H9 (cell line): ENCODE data around the gene HNF1B. TPM values are rescaled to one million over a fixed set of nuclear protein-coding genes. Genes with fewer than 3 reads are reported as not detected.
A peak's percentile ranks its signal among the peaks of the same experiment; 100 is the strongest.

Experiments
- DNase-seq: peaks from one replicate; pipeline ENCODE4 v3.0.0-alpha.2; 2017
- H2AFZ ChIP-seq: one replicate; pipeline ENCODE4 v1.6.1; 2013; ENCODE audit warnings: mild to moderate bottlenecking, low read length, control low read depth, moderate library complexity
- H2AK5ac ChIP-seq: 2 replicates; pipeline ENCODE4 v1.6.1; 2013; ENCODE audit warnings: low read length, control low read depth, mixed read lengths; ENCODE audit not compliant: insufficient read length
- H2BK120ac ChIP-seq: one replicate; pipeline ENCODE4 v1.6.1; 2013; ENCODE audit warnings: low read depth, mild to moderate bottlenecking, low read length, control low read depth, inconsistent platforms; ENCODE audit not compliant: poor library complexity, severe bottlenecking
- H2BK12ac ChIP-seq: 2 replicates; pipeline ENCODE4 v1.6.1; 2013; ENCODE audit warnings: low read length, control low read depth, mixed read lengths, low read depth; ENCODE audit not compliant: insufficient read length
- H2BK15ac ChIP-seq: 2 replicates; pipeline ENCODE4 v1.6.1; 2013; ENCODE audit warnings: low read depth, low read length, control low read depth
- H2BK20ac ChIP-seq: one replicate; pipeline ENCODE4 v1.6.1; 2013; ENCODE audit warnings: low read depth, mild to moderate bottlenecking, low read length, control low read depth, inconsistent platforms; ENCODE audit not compliant: poor library complexity, severe bottlenecking
- H2BK5ac ChIP-seq: 2 replicates; pipeline ENCODE4 v1.6.1; 2013; ENCODE audit warnings: low read length, control low read depth, mixed read lengths; ENCODE audit not compliant: insufficient read length
- H3K14ac ChIP-seq: 2 replicates; pipeline ENCODE4 v1.6.1; 2013; ENCODE audit warnings: low read length, control low read depth; ENCODE audit not compliant: insufficient read depth
- H3K18ac ChIP-seq: 2 replicates; pipeline ENCODE4 v1.6.1; 2013; ENCODE audit warnings: low read depth, mild to moderate bottlenecking, mixed read lengths, low read length, control low read depth; ENCODE audit not compliant: insufficient read length
- H3K23ac ChIP-seq: 2 replicates; pipeline ENCODE4 v1.6.1; 2013; ENCODE audit warnings: low read length, control low read depth, mixed read lengths, low read depth; ENCODE audit not compliant: insufficient read length
- H3K23me2 ChIP-seq: 2 replicates; pipeline ENCODE4 v1.6.1; 2013; ENCODE audit warnings: low read depth, mild to moderate bottlenecking, mixed read lengths, low read length, control low read depth; ENCODE audit not compliant: insufficient read length, poor library complexity, severe bottlenecking
- H3K27ac ChIP-seq: 2 replicates; pipeline ENCODE4 v1.5.1; 2013; ENCODE audit warnings: low read length, control low read depth, mixed read lengths, low read depth; ENCODE audit not compliant: insufficient read length
- H3K27me3 ChIP-seq: 2 replicates; pipeline ENCODE4 v1.6.1; 2013; ENCODE audit warnings: low read length, control low read depth, inconsistent platforms; ENCODE audit not compliant: insufficient read depth
- H3K4ac ChIP-seq: 2 replicates; pipeline ENCODE4 v1.6.1; 2013; ENCODE audit warnings: low read depth, mild to moderate bottlenecking, control low read depth, inconsistent platforms, low read length, moderate library complexity
- H3K4me1 ChIP-seq: 2 replicates; pipeline ENCODE4 v1.6.1; 2013; ENCODE audit warnings: low read length, control low read depth, inconsistent platforms; ENCODE audit not compliant: insufficient read depth
- H3K4me2 ChIP-seq: 2 replicates; pipeline ENCODE4 v1.6.1; 2013; ENCODE audit warnings: low read length, control low read depth, mixed read lengths; ENCODE audit not compliant: insufficient read length, insufficient read depth
- H3K56ac ChIP-seq: 2 replicates; pipeline ENCODE4 v1.6.1; 2013; ENCODE audit warnings: low read depth, mild to moderate bottlenecking, mixed read lengths, low read length, control low read depth; ENCODE audit not compliant: insufficient read length
- H3K79me1 ChIP-seq: 2 replicates; pipeline ENCODE4 v1.6.1; 2013; ENCODE audit warnings: low read depth, mild to moderate bottlenecking, moderate library complexity, low read length, control low read depth, inconsistent platforms; ENCODE audit not compliant: insufficient read depth, poor library complexity, severe bottlenecking
- H3K79me2 ChIP-seq: 2 replicates; pipeline ENCODE4 v1.6.1; 2013; ENCODE audit warnings: low read length, control low read depth, inconsistent platforms; ENCODE audit not compliant: insufficient read depth
- H3K9ac ChIP-seq: 2 replicates; pipeline ENCODE4 v1.6.1; 2013; ENCODE audit warnings: low read length, control low read depth, mixed read lengths; ENCODE audit not compliant: insufficient read length; ENCODE audit errors: extremely low read depth
- H3K9me3 ChIP-seq: one replicate; pipeline ENCODE4 v1.6.1; 2013; ENCODE audit warnings: low read depth, low read length, inconsistent platforms; ENCODE audit not compliant: control insufficient read depth
- H3T11ph ChIP-seq: one replicate; pipeline ENCODE4 v1.6.1; 2013; ENCODE audit warnings: mild to moderate bottlenecking, low read length, control low read depth, inconsistent platforms
- H4K20me1 ChIP-seq: one replicate; pipeline ENCODE4 v1.6.1; 2013; ENCODE audit not compliant: control insufficient read depth, insufficient read length, insufficient read depth
- H4K5ac ChIP-seq: 2 replicates; pipeline ENCODE4 v1.6.1; 2013; ENCODE audit warnings: low read depth, mild to moderate bottlenecking, mixed read lengths, low read length, control low read depth; ENCODE audit not compliant: insufficient read length
- H4K8ac ChIP-seq: replicated peaks from 2 replicates; pipeline ENCODE4 v1.6.1; 2013; ENCODE audit warnings: low read length, control low read depth, mixed read lengths, low read depth; ENCODE audit not compliant: insufficient read length
- H4K91ac ChIP-seq: 2 replicates; pipeline ENCODE4 v1.6.1; 2013; ENCODE audit warnings: low read depth, mild to moderate bottlenecking, moderate library complexity, mixed read lengths, low read length, control low read depth; ENCODE audit not compliant: insufficient read length
- H3K27ac Mint-ChIP-seq, 3 experiments: 2 replicates in 2 of 3; 3 replicates in 1 of 3; pipeline ENCODE4 v1.8.0; 2020 to 2021; ENCODE audit warnings: mixed read lengths in 3 of 3, mild to moderate bottlenecking in 1 of 3, moderate library complexity in 1 of 3
- H3K27me3 Mint-ChIP-seq: 2 replicates; pipeline ENCODE4 v1.8.0; 2021; ENCODE audit warnings: low read depth, mild to moderate bottlenecking, moderate library complexity, mixed read lengths
- H3K36me3 Mint-ChIP-seq, 3 experiments: 2 replicates in 2 of 3; 3 replicates in 1 of 3; pipeline ENCODE4 v1.8.0; 2020 to 2021; ENCODE audit warnings: low read depth in 3 of 3, mixed read lengths in 3 of 3; ENCODE audit not compliant: insufficient read depth in 1 of 3
- H3K4me1 Mint-ChIP-seq, 2 experiments: 2 replicates each; pipeline ENCODE4 v1.8.0; 2020; ENCODE audit warnings: mixed read lengths in 2 of 2
- H3K4me3 Mint-ChIP-seq, 2 experiments: 2 replicates in 1 of 2; 3 replicates in 1 of 2; pipeline ENCODE4 v1.8.0; 2020 to 2021; ENCODE audit warnings: mild to moderate bottlenecking in 2 of 2, mixed read lengths in 2 of 2, moderate library complexity in 1 of 2
- H3K9me3 Mint-ChIP-seq, 2 experiments: 2 replicates in 1 of 2; 3 replicates in 1 of 2; pipeline ENCODE4 v1.8.0; 2020; ENCODE audit warnings: mild to moderate bottlenecking in 2 of 2, mixed read lengths in 2 of 2, moderate library complexity in 1 of 2
- WGBS: extraction: QIAGEN DNeasy Blood & Tissue Kit; methylation state at CpG from one replicate; pipeline ENCODE4 v1.1.7; 2013; ENCODE audit warnings: missing lambda C conversion rate, low lambda C conversion rate, mixed read lengths; ENCODE audit not compliant: insufficient read length; ENCODE audit errors: extremely low coverage; 5-methylcytosine and 5-hydroxymethylcytosine counted together
- total RNA-seq: library from RNA; stranded (reverse); gene quantifications from 2 replicates; pipeline ENCODE4 v1.2.1, GENCODE V29; 2021
- TF ChIP-seq, protein P1 (sequence below): fragments of 200-600 bp; sonication (generic); conservative IDR thresholded peaks from 3 replicates; pipeline ENCODE4 v1.8.0; 2021; ENCODE audit warnings: antibody characterized with exemption, mild to moderate bottlenecking

Gene HNF1B
- total RNA-seq, 1 experiment from 2014 or later: not detected

DNA sequence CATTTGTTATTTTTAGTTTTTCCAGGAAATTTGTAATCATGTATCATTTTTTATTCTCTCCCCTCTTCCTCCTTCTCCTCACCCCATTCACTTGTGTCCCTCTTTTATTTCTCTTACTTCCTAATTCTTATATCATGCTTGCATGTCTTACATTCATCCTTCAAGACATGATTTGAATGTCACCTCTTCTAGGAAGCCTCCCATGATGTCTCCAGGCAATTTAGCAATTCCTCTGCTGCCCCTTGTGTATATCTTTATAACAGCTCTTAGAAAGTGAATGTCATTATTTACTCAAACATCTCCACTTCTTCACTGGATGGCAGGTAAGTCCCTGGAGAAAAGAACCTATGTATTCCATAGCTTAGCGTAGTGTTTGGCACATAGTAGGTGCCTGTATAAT lies 7.8 kb downstream of the HNF1B start:
- H4K91ac ChIP-seq: no peak overlapping the region
- TF ChIP-seq, protein P1, sequence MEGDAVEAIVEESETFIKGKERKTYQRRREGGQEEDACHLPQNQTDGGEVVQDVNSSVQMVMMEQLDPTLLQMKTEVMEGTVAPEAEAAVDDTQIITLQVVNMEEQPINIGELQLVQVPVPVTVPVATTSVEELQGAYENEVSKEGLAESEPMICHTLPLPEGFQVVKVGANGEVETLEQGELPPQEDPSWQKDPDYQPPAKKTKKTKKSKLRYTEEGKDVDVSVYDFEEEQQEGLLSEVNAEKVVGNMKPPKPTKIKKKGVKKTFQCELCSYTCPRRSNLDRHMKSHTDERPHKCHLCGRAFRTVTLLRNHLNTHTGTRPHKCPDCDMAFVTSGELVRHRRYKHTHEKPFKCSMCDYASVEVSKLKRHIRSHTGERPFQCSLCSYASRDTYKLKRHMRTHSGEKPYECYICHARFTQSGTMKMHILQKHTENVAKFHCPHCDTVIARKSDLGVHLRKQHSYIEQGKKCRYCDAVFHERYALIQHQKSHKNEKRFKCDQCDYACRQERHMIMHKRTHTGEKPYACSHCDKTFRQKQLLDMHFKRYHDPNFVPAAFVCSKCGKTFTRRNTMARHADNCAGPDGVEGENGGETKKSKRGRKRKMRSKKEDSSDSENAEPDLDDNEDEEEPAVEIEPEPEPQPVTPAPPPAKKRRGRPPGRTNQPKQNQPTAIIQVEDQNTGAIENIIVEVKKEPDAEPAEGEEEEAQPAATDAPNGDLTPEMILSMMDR: peak; percentile 30; the same call in 2 of the 3 replicates
- H3K79me2 ChIP-seq: no peaks in the 10 kb centered on the region
- H2BK12ac ChIP-seq: no peak overlapping the region
- Mint-ChIP-seq H3K36me3 (no peaks in the 10 kb centered on the region), H3K4me1 (0 out of 4 replicates have a peak, but pooled peaks cover 3 to 9% of the 10 kb centered on the region in 2 experiments), H3K27ac (no peak overlapping the region), H3K27me3 (peaks cover 98% of the 10 kb centered on the region), H3K9me3 (peaks cover 0 to 3% of the 10 kb centered on the region in 2 experiments; a peak in 1 of 5 replicates), H3K4me3 (no peak overlapping the region)
- no peaks in the 10 kb centered on the region for H3K79me1 ChIP-seq
- no peak overlapping the region for H3K23ac ChIP-seq
- no peaks in the 10 kb centered on the region for H3K9me3 ChIP-seq
- no peak overlapping the region for H3K27ac ChIP-seq
- no peak overlapping the region for H2BK20ac ChIP-seq
- no peak overlapping the region for H2BK5ac ChIP-seq
- no peak overlapping the region for H3K18ac ChIP-seq
- peaks cover 4% of the 10 kb centered on the region for H3K23me2 ChIP-seq
- H3K4ac ChIP-seq: no peak overlapping the region
- no peak overlapping the region for H3K14ac ChIP-seq
- no peak overlapping the region for H2AK5ac ChIP-seq
- peaks cover 30% of the 10 kb centered on the region for H3K27me3 ChIP-seq
- no peak for DNase-seq
- H4K5ac ChIP-seq: no peak overlapping the region
- no peak overlapping the region for H2BK15ac ChIP-seq
- H3K4me2 ChIP-seq: no peak overlapping the region
- H2BK120ac ChIP-seq: no peak overlapping the region
- no peak overlapping the region for H3K9ac ChIP-seq
- WGBS: no CpG with 5 or more reads among the region's 1 CpG
- no peak overlapping the region for H4K8ac ChIP-seq
- H3K4me1 ChIP-seq: no peaks in the 10 kb centered on the region
- no peak overlapping the region for H3T11ph ChIP-seq
- no peaks in the 10 kb centered on the region for H4K20me1 ChIP-seq
- H2AFZ ChIP-seq: no peak overlapping the region
- no peak overlapping the region for H3K56ac ChIP-seq
